ENCODE data around the gene DCN.

The DCN gene

GRCh38 chr12:91203610-91204009, 21.0 kb upstream of the DCN start:
- no peaks in the 10 kb centered on the region for H4K20me1 ChIP-seq (ENCODE audit: insufficient read depth, low read length)

DNA sequence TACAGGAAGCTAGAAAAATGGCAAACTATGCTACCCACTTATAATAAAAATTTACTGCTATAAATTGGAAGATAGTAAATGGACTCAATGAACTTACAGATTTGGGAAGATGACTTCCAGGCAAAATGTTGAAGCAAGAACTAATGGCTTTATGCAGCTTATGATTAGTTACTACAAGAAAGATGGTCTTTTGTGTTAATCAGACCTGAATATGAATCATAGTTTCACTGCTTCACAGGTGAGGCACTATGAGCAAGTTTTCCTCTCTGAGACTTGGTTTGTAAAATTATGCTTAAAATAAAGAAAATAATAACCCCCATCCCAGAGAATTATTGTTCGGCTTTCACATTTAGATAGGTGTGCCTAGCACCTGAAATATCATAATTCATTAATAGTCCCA, 19.8 kb upstream of the DCN start:
- Histone ChIP-seq H3K4me3 (ENCODE audit: low read depth in 1 of 2, low read length in 2 of 2) (no peak overlapping the region), H2AFZ (ENCODE audit: low read depth, low read length) (no peak overlapping the region), H3K79me2 (ENCODE audit: insufficient read depth, low read length) (no peaks in the 10 kb centered on the region), H3K9me3 (ENCODE audit: insufficient read depth, low read length, severe bottlenecking) (no peaks in the 10 kb centered on the region), H3K4me2 (ENCODE audit: insufficient read depth, low read length) (no peak overlapping the region), H3K27ac (ENCODE audit: low read length) (no peak overlapping the region), H3K9ac (ENCODE audit: low read depth, low read length) (no peak overlapping the region), H3K36me3 (ENCODE audit: insufficient read depth, low read length) (no peaks in the 10 kb centered on the region), H3K27me3 (ENCODE audit: insufficient read depth, low read length, poor library complexity) (no peaks in the 10 kb centered on the region), H3K4me1 (ENCODE audit: insufficient read depth, low read length) (no peaks in the 10 kb centered on the region), H4K20me1 (ENCODE audit: insufficient read depth, low read length) (no peaks in the 10 kb centered on the region)
- DNase-seq: no peak
- TF ChIP-seq, protein P1, sequence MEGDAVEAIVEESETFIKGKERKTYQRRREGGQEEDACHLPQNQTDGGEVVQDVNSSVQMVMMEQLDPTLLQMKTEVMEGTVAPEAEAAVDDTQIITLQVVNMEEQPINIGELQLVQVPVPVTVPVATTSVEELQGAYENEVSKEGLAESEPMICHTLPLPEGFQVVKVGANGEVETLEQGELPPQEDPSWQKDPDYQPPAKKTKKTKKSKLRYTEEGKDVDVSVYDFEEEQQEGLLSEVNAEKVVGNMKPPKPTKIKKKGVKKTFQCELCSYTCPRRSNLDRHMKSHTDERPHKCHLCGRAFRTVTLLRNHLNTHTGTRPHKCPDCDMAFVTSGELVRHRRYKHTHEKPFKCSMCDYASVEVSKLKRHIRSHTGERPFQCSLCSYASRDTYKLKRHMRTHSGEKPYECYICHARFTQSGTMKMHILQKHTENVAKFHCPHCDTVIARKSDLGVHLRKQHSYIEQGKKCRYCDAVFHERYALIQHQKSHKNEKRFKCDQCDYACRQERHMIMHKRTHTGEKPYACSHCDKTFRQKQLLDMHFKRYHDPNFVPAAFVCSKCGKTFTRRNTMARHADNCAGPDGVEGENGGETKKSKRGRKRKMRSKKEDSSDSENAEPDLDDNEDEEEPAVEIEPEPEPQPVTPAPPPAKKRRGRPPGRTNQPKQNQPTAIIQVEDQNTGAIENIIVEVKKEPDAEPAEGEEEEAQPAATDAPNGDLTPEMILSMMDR (IDR thresholded peaks at IDR 0.05; ENCODE audit: borderline replicate concordance, extremely low read depth, low read length, poor library complexity, severe bottlenecking): no peak
- TF ChIP-seq EZH2 (IDR thresholded peaks at IDR 0.05; ENCODE audit: borderline replicate concordance, low read depth, low read length, severe bottlenecking): no peak
- no peak for ATAC-seq (ENCODE audit: insufficient read depth, low read depth)

More at GRCh38 chr12:91203610-91204009, 21.0 kb upstream of the DCN start:
- Histone ChIP-seq H3K4me3 (ENCODE audit: low read depth in 1 of 2, low read length in 2 of 2) (no peak overlapping the region), H3K9ac (ENCODE audit: low read depth, low read length) (no peak overlapping the region), H3K27me3 (ENCODE audit: insufficient read depth, low read length, poor library complexity) (no peaks in the 10 kb centered on the region), H3K36me3 (ENCODE audit: insufficient read depth, low read length) (no peaks in the 10 kb centered on the region), H3K9me3 (ENCODE audit: insufficient read depth, low read length, severe bottlenecking) (no peaks in the 10 kb centered on the region), H2AFZ (ENCODE audit: low read depth, low read length) (no peak overlapping the region), H3K4me2 (ENCODE audit: insufficient read depth, low read length) (no peak overlapping the region), H3K79me2 (ENCODE audit: insufficient read depth, low read length) (no peaks in the 10 kb centered on the region), H3K4me1 (ENCODE audit: insufficient read depth, low read length) (no peaks in the 10 kb centered on the region), H3K27ac (ENCODE audit: low read length) (no peak overlapping the region)
- ATAC-seq (ENCODE audit: insufficient read depth, low read depth) (no peak), DNase-seq (no peak)
- TF ChIP-seq, protein P1 (IDR thresholded peaks at IDR 0.05; ENCODE audit: borderline replicate concordance, extremely low read depth, low read length, poor library complexity, severe bottlenecking): no peak
- TF ChIP-seq EZH2 (IDR thresholded peaks at IDR 0.05; ENCODE audit: borderline replicate concordance, low read depth, low read length, severe bottlenecking): no peak

GRCh38 chr12:91196436-91196835, 13.8 kb upstream of the DCN start:
- TF ChIP-seq, protein P1 (IDR thresholded peaks at IDR 0.05; ENCODE audit: borderline replicate concordance, extremely low read depth, low read length, poor library complexity, severe bottlenecking): no peak
- ATAC-seq (ENCODE audit: insufficient read depth, low read depth): no peak

DNA sequence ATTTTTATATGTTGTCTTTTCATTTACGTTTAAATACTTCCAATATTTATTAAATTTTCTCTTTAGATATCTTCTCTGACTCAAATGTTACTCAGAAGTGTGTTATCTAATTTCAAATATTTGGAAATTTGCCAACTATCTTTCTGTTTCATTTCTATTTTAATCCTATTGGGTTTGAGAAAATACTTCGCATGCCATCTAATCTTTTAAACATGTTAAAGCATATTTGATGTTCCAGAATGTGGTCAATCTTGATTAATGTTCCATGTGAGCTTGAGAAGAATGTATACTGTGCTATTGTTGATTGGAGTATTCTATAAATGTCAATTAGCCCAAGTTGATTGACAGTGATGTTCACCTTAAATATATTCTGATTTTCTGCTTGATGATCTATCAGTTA, 11.9 kb upstream of the DCN start:
- Histone ChIP-seq H3K4me2 (ENCODE audit: insufficient read depth, low read length) (no peak overlapping the region), H3K9ac (ENCODE audit: low read depth, low read length) (no peak overlapping the region), H3K27ac (ENCODE audit: low read length) (no peak overlapping the region), H3K9me3 (ENCODE audit: insufficient read depth, low read length, severe bottlenecking) (no peaks in the 10 kb centered on the region), H3K4me3 (ENCODE audit: low read depth in 1 of 2, low read length in 2 of 2) (no peak overlapping the region), H3K79me2 (ENCODE audit: insufficient read depth, low read length) (no peaks in the 10 kb centered on the region), H3K36me3 (ENCODE audit: insufficient read depth, low read length) (no peaks in the 10 kb centered on the region), H4K20me1 (ENCODE audit: insufficient read depth, low read length) (no peaks in the 10 kb centered on the region), H2AFZ (ENCODE audit: low read depth, low read length) (no peak overlapping the region), H3K27me3 (ENCODE audit: insufficient read depth, low read length, poor library complexity) (no peaks in the 10 kb centered on the region), H3K4me1 (ENCODE audit: insufficient read depth, low read length) (no peaks in the 10 kb centered on the region)
- ATAC-seq (ENCODE audit: insufficient read depth, low read depth) (no peak), DNase-seq (no peak)
- no peak for TF ChIP-seq EZH2 (IDR thresholded peaks at IDR 0.05; ENCODE audit: borderline replicate concordance, low read depth, low read length, severe bottlenecking)
- TF ChIP-seq, protein P1 (IDR thresholded peaks at IDR 0.05; ENCODE audit: borderline replicate concordance, extremely low read depth, low read length, poor library complexity, severe bottlenecking): no peak

More at GRCh38 chr12:91196436-91196835, 13.8 kb upstream of the DCN start:
- Histone ChIP-seq H3K79me2 (ENCODE audit: insufficient read depth, low read length) (no peaks in the 10 kb centered on the region), H3K9ac (ENCODE audit: low read depth, low read length) (no peak overlapping the region), H3K9me3 (ENCODE audit: insufficient read depth, low read length, severe bottlenecking) (no peaks in the 10 kb centered on the region), H3K36me3 (ENCODE audit: insufficient read depth, low read length) (no peaks in the 10 kb centered on the region), H2AFZ (ENCODE audit: low read depth, low read length) (no peak overlapping the region), H3K4me1 (ENCODE audit: insufficient read depth, low read length) (no peaks in the 10 kb centered on the region), H3K27ac (ENCODE audit: low read length) (no peak overlapping the region), H3K27me3 (ENCODE audit: insufficient read depth, low read length, poor library complexity) (no peaks in the 10 kb centered on the region), H3K4me3 (ENCODE audit: low read depth in 1 of 2, low read length in 2 of 2) (no peak overlapping the region), H3K4me2 (ENCODE audit: insufficient read depth, low read length) (no peak overlapping the region), H4K20me1 (ENCODE audit: insufficient read depth, low read length) (no peaks in the 10 kb centered on the region)
- no peak for DNase-seq
